GM12878 (cell line): ENCODE measurements around the gene USP10. TPM values are rescaled to one million over a fixed set of nuclear protein-coding genes. Genes with fewer than 3 reads are reported as not detected.

Experiments used
- BMI1 ChIP-seq: fragments of 450-650 bp; IDR thresholded peaks from 2 replicates; pipeline ENCODE4 v1.6.1; 2016; ENCODE audit warnings: mild to moderate bottlenecking, moderate library complexity, borderline replicate concordance
- NR2C1 ChIP-seq: fragments of 450-650 bp; IDR thresholded peaks from 2 replicates; pipeline ENCODE4 v1.6.1; 2017; ENCODE audit warnings: antibody characterized with exemption, mild to moderate bottlenecking, moderate library complexity
- SPI1 ChIP-seq: IDR thresholded peaks from 2 replicates; pipeline ENCODE4 v1.6.1; 2011; ENCODE audit warnings: low read depth, mild to moderate bottlenecking, low read length, moderate library complexity, borderline replicate concordance; ENCODE audit not compliant: insufficient read depth
- SREBF2 ChIP-seq: IDR thresholded peaks from 2 replicates; pipeline ENCODE4 v1.6.1; 2012; ENCODE audit warnings: mild to moderate bottlenecking, low read length
- polyA plus RNA-seq, 11 experiments: library from polyadenylated mRNA; depleted of rRNA in 4 of 11; unstranded in 6 of 11; stranded (reverse) in 5 of 11; fragments of >200 nt; fragmentation: Nextera tagmentation in 4 of 11; fragmentation: Illumina TruSeq in 1 of 11; extraction: Ambion mirVana in 4 of 11; extraction: Trizol in 1 of 11; gene quantifications; 1 replicate in 1 of 11; 2 replicates in 10 of 11; pipeline versions ENCODE4 v1.2.1 to v1.2.3, GENCODE V29; 2011 to 2016; ENCODE audit warnings: inconsistent platforms in 2 of 11, missing spikeins in 2 of 11, low read depth in 1 of 11
- total RNA-seq, 4 experiments: library from RNA; depleted of rRNA in 3 of 4; stranded (reverse); fragments of >200 nt in 3 of 4; fragmentation: Illumina TruSeq in 1 of 4; extraction: Trizol in 1 of 4; gene quantifications; 2 replicates each; pipeline versions ENCODE4 v1.2.1 to v1.2.3, GENCODE V29; 2013 to 2021
- TF ChIP-seq, protein P1 (sequence below): fragments of 450-650 bp; IDR thresholded peaks from 2 replicates; pipeline ENCODE4 v1.6.1; 2017; ENCODE audit warnings: mild to moderate bottlenecking, moderate library complexity
- TF ChIP-seq, protein P2 (sequence below): fragments of 450-650 bp; IDR thresholded peaks from 2 replicates; pipeline ENCODE4 v1.6.1; 2017; ENCODE audit warnings: mild to moderate bottlenecking
- TF ChIP-seq, protein P3 (sequence below): fragments of 450-650 bp; formaldehyde crosslinking; IDR thresholded peaks from 2 replicates; pipeline ENCODE4 v1.5.0; 2022; ENCODE audit warnings: mild to moderate bottlenecking, missing genetic modification characterization

USP10 gene
- total and polyA plus RNA-seq, 10 of the 15 experiments (the other 5 are each of a cell fraction or from before 2014, with no cell fraction given) = 46.1 to 160 (median 105) TPM

DNA sequence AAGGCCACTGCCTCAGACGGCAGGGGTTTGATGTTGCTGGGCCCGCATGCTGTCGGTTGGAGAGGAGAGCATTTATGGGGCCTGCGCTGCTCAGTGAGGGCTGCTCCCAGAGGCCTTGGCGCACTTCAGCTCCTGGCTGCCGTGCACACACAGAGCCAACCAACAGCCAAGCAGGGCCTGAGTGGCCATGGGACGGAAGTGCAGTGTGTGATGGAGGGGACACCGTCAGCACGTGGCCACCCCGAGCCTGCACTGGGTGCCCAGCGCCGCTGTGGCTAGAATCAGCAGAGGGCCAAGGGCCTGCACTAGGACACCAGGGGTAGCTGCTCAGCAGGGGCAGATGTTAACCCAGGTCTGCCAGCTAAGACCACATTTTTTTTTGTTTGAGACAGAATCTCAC is 29.7 kb upstream of the USP10 start (continued):
- TF ChIP-seq, protein P1, sequence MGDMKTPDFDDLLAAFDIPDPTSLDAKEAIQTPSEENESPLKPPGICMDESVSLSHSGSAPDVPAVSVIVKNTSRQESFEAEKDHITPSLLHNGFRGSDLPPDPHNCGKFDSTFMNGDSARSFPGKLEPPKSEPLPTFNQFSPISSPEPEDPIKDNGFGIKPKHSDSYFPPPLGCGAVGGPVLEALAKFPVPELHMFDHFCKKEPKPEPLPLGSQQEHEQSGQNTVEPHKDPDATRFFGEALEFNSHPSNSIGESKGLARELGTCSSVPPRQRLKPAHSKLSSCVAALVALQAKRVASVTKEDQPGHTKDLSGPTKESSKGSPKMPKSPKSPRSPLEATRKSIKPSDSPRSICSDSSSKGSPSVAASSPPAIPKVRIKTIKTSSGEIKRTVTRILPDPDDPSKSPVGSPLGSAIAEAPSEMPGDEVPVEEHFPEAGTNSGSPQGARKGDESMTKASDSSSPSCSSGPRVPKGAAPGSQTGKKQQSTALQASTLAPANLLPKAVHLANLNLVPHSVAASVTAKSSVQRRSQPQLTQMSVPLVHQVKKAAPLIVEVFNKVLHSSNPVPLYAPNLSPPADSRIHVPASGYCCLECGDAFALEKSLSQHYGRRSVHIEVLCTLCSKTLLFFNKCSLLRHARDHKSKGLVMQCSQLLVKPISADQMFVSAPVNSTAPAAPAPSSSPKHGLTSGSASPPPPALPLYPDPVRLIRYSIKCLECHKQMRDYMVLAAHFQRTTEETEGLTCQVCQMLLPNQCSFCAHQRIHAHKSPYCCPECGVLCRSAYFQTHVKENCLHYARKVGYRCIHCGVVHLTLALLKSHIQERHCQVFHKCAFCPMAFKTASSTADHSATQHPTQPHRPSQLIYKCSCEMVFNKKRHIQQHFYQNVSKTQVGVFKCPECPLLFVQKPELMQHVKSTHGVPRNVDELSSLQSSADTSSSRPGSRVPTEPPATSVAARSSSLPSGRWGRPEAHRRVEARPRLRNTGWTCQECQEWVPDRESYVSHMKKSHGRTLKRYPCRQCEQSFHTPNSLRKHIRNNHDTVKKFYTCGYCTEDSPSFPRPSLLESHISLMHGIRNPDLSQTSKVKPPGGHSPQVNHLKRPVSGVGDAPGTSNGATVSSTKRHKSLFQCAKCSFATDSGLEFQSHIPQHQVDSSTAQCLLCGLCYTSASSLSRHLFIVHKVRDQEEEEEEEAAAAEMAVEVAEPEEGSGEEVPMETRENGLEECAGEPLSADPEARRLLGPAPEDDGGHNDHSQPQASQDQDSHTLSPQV = no peak
- TF ChIP-seq NR2C1 = no peak
- TF ChIP-seq, protein P2, sequence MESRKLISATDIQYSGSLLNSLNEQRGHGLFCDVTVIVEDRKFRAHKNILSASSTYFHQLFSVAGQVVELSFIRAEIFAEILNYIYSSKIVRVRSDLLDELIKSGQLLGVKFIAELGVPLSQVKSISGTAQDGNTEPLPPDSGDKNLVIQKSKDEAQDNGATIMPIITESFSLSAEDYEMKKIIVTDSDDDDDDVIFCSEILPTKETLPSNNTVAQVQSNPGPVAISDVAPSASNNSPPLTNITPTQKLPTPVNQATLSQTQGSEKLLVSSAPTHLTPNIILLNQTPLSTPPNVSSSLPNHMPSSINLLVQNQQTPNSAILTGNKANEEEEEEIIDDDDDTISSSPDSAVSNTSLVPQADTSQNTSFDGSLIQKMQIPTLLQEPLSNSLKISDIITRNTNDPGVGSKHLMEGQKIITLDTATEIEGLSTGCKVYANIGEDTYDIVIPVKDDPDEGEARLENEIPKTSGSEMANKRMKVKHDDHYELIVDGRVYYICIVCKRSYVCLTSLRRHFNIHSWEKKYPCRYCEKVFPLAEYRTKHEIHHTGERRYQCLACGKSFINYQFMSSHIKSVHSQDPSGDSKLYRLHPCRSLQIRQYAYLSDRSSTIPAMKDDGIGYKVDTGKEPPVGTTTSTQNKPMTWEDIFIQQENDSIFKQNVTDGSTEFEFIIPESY = no peak
- TF ChIP-seq, protein P3, sequence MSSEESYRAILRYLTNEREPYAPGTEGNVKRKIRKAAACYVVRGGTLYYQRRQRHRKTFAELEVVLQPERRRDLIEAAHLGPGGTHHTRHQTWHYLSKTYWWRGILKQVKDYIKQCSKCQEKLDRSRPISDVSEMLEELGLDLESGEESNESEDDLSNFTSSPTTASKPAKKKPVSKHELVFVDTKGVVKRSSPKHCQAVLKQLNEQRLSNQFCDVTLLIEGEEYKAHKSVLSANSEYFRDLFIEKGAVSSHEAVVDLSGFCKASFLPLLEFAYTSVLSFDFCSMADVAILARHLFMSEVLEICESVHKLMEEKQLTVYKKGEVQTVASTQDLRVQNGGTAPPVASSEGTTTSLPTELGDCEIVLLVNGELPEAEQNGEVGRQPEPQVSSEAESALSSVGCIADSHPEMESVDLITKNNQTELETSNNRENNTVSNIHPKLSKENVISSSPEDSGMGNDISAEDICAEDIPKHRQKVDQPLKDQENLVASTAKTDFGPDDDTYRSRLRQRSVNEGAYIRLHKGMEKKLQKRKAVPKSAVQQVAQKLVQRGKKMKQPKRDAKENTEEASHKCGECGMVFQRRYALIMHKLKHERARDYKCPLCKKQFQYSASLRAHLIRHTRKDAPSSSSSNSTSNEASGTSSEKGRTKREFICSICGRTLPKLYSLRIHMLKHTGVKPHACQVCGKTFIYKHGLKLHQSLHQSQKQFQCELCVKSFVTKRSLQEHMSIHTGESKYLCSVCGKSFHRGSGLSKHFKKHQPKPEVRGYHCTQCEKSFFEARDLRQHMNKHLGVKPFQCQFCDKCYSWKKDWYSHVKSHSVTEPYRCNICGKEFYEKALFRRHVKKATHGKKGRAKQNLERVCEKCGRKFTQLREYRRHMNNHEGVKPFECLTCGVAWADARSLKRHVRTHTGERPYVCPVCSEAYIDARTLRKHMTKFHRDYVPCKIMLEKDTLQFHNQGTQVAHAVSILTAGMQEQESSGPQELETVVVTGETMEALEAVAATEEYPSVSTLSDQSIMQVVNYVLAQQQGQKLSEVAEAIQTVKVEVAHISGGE (CRISPR knock-in tag) = no peak
- no peak for TF ChIP-seq BMI1
- no peak for TF ChIP-seq SPI1
- no peak for TF ChIP-seq SREBF2
